HCT116 (cell line): ENCODE results near the gene RPL27.
A peak's percentile ranks its signal among the peaks of the same experiment; 100 is the strongest.

ENCODE experiments used
- ATF3 ChIP-seq: IDR thresholded peaks from 2 replicates; pipeline ENCODE4 v1.6.1; 2012
- CTCF ChIP-seq, 3 experiments: fragments of 200-600 bp in 1 of 3; sonication (generic) in 1 of 3; IDR thresholded peaks in 2 of 3; conservative IDR thresholded peaks in 1 of 3; 2 replicates each; pipeline ENCODE4 v1.5.1; 2012 to 2017; ENCODE audit warnings: low read depth in 2 of 3, low read length in 2 of 3, antibody characterized with exemption in 1 of 3, borderline replicate concordance in 1 of 3, control low read depth in 1 of 3, mild to moderate bottlenecking in 1 of 3, mixed read lengths in 1 of 3, mixed run types in 1 of 3, moderate library complexity in 1 of 3; ENCODE audit not compliant: insufficient read depth in 1 of 3
- EZH2 ChIP-seq: fragments of 200-600 bp; sonication (generic); IDR thresholded peaks from 2 replicates; pipeline ENCODE4 v1.6.1; 2017; ENCODE audit warnings: antibody characterized with exemption, mixed run types
- FOSL1 ChIP-seq: IDR thresholded peaks from 2 replicates; pipeline ENCODE4 v1.6.1; 2012; ENCODE audit warnings: low read depth
- JUND ChIP-seq: IDR thresholded peaks from 2 replicates; pipeline ENCODE4 v1.6.1; 2012
- POLR2A ChIP-seq: IDR thresholded peaks from 2 replicates; pipeline ENCODE4 v1.7.0; 2011; ENCODE audit warnings: borderline replicate concordance; ENCODE audit not compliant: insufficient read depth, insufficient read length; ENCODE audit errors: extremely low read depth
- POLR2AphosphoS5 ChIP-seq: IDR thresholded peaks from 2 replicates; pipeline ENCODE4 v1.6.1; 2011; ENCODE audit warnings: mild to moderate bottlenecking, low read depth, low read length, moderate library complexity
- RAD21 ChIP-seq: IDR thresholded peaks from 2 replicates; pipeline ENCODE4 v1.6.1; 2012; ENCODE audit warnings: low read depth, mild to moderate bottlenecking
- SP1 ChIP-seq: IDR thresholded peaks from 2 replicates; pipeline ENCODE4 v1.6.1; 2012; ENCODE audit warnings: low read depth
- SRF ChIP-seq: IDR thresholded peaks from 2 replicates; pipeline ENCODE4 v1.6.1; 2012; ENCODE audit warnings: low read depth
- ZBTB33 ChIP-seq: IDR thresholded peaks from 2 replicates; pipeline ENCODE4 v1.6.1; 2011; ENCODE audit warnings: mild to moderate bottlenecking, low read length, moderate library complexity; ENCODE audit not compliant: insufficient replicate concordance; ENCODE audit errors: extremely low read depth

- TF ChIP-seq POLR2A, result no peak
- peak in 2 of 3 experiments; percentile 63 to 75; a peak in 5 of 6 replicates for TF ChIP-seq CTCF (IDR thresholded peaks at IDR 0.05 in 2 of 3, conservative IDR thresholded peaks at IDR 0.05 in 1 of 3; ENCODE audit: borderline replicate concordance in 1 of 3, insufficient read depth in 1 of 3, low read depth in 2 of 3, low read length in 2 of 3)
- TF ChIP-seq JUND, result no peak
- TF ChIP-seq ZBTB33, result no peak
- TF ChIP-seq EZH2, result no peak
- TF ChIP-seq ATF3, result no peak
- peak; percentile 57 for TF ChIP-seq POLR2AphosphoS5
- TF ChIP-seq FOSL1, result no peak
- peak; percentile 87 for TF ChIP-seq RAD21
- no peak for TF ChIP-seq SRF
- TF ChIP-seq SP1, result 0 out of 2 replicates have a peak, but pooled peaks have one; percentile 7
These were observed 26.4 kb downstream of the RPL27 start, which contains the start of gene RND2 for GRCh38 chr17:43024407-43025289.
